Fibroblast of upper back skin (primary cell): Measurements from ENCODE around the gene OPRL1.
"Not testable (repeated sequence)": the region's sequence is repeated elsewhere in the genome, so short reads cannot be mapped to it uniquely, and the experiment has no call there.

Experiments used
- DNase-seq: peaks from one replicate; pipeline ENCODE4 v3.0.0-alpha.2; 2013

OPRL1 gene

DNA sequence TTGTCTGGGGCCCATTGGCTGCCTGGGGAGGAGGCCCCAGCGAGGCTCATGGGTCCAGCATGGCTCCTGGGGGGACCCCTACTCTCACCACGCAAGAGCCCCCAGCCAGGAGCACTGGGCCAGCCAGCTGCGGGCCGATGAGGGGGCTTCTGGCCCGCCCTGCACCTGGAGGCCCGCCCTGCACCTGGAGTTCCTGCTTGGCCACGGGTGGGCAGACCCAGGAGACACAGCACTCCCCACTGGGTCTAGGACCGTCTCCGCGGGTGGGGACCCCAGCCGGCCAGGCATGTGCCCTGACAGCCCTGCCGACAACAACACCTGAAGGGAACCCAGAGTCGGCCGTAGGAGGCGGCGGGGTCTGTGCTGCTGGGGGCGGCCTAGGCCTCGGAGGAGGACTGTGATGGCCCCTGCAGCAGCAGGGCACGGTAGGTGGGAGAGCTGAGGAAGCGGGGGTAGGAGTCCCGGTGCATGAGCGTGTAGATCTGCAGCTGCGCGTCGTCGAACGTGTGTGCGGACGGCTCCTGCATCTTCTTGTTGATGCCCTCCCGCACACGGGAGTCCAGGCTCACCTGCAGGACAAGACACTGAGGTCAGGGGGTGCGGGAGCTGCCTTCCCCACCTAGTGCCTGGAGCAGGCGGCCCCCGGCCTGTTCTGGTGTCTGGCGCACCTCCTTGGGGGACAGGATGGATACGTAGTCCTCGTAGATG, 6.3 kb upstream of the OPRL1 start:
- no peak for DNase-seq

DNA sequence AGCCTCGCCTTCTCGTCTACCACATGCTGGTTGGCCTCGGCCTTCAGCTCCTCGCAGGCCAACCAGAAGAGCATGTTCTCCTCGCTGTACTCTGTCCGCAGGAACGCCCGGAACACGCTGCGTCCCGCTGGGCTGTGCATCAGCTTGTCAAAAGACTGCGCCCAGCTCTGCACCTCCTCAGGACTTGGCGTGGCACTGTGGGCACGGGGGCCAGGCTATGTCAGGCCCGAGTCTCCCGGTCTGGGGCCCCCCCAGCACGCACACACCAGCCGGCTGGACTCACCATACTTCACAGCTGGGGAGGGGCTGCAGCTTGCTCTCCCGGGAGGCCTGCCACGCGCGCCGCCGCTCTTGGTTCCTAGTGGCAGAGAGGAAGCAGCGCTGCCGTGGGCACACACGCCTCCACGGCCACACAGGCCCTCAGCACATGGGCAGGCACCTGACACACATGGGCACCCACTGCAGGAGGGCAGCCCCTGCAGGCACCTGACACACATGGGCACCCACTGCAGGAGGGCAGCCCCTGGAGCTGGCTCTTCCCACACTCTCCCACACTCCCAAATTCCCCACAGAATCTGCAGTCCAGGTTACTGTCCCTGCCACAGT, 5.6 kb upstream of the OPRL1 start:
- no peak for DNase-seq

DNA sequence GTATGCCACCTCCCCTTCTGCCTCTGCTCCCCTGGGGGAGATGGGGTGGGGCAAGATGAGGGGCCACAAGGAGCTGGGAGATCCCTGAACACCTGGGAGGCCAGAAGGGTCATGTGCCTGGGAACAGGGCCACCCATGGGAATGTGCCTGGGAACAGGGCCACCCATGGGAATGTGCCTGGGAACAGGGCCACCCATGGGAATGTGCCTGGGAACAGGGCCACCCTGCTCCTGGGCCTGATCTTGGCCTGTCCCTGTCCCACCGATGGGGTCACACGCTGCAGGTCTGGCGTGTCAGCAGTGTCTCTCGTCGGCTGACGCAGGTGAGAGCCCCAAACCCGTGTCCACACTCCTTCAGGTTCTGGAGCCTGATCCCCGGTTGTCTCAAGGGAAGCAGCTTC, 4.9 kb upstream of the OPRL1 start:
- no peak for DNase-seq

DNA sequence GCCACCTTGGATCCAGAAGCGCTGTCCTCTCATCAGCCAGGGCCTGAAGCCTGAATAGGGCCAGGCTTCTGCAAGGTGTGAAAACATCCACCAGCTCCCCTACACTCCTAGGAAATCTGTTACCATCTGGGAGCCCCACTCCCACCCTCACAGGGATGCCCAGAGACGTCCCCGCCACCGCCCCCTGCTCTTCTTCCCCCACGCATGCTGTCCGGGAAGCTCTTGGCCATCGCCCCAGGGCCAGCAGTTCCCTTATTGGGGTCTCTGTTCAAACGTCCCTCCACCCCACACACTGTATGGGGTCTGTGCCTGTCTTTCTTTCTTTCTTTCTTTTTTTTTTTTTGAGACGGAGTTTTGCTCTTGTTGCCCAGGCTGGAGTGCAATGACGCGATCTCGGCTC, 4.3 kb upstream of the OPRL1 start:
- DNase-seq: no peak

DNA sequence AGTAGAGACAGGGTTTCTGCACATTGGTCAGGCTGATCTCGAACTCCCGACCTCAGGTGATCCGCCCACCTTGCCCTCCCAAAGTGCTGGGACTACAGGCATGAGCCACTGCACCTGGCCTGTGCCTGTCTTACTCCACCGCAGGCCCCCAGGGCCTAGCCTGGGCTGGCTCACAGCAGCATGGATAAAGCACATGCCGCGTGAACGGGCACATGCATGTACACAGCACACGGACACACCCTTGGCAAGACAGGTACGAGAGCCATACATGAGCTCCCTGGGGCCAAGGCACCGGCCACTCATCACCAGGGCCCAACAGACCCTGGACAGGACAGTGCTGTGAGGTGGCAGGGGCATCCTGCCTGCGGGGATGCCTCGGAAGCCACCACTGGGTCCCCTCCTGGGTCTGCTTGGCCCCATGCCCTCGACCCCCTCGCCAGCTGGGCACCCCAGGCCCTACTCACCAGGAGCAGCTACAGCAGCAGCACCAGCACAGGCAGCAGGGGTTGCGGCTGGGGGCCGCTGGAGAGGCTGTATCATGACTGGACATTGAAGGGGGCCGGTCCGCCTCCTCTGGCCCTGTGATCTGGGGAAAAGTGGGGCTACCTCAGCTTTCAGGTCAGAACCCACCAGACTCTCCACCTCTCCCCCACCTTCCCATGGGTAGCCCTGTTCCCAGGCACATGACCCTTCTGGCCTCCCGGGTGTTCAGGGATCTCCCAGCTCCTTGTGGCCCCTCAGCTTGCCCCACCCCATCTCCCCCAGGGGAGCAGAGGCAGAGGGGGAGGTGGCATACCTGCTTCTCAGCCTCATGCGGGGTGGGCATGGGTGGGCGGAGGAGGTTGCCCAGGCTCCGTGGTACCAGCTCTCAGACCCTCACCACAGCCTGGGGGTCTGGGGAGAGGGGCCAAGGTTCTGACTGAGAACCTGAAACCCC, 3.6 kb upstream of the OPRL1 start:
- DNase-seq: no peak

DNA sequence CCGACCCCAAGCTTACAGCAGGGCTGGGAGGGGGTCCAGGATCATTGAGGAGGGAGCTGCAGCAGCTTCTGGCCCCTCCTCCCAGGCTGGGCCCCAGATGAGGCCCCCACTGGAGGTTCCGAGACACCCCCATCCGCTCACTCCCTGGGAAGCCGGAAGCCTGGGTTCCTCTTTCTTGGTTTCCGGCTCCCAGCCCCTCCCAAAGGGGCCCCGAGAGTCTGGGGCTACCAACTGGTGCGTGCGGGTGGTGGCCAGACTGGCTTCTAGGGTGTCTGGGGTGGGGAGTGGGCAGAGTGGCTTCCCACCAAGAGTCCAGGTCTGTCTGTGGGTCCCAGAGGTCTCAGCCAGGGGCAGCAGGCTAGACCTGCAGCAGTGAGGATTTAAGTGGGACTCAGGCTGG, 2.8 kb upstream of the OPRL1 start:
- no peak for DNase-seq

DNA sequence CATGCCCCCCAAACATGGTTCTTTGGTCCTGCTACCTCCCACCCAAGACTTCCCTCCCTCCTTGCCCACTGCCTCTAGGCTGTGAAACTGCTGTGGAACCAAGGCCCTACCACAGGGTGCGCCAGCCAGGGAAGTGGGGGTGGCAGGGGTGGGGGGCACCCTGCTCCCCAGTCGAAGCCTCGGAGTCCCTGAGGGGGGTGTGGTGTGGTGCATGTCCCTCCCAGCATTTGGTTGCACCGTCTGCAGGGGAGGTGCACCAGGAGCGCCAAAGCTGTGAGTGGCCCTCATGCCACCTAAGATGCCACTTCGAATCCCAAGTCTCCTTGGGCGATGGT, 2.4 kb upstream of the OPRL1 start:
- DNase-seq: no peak

DNA sequence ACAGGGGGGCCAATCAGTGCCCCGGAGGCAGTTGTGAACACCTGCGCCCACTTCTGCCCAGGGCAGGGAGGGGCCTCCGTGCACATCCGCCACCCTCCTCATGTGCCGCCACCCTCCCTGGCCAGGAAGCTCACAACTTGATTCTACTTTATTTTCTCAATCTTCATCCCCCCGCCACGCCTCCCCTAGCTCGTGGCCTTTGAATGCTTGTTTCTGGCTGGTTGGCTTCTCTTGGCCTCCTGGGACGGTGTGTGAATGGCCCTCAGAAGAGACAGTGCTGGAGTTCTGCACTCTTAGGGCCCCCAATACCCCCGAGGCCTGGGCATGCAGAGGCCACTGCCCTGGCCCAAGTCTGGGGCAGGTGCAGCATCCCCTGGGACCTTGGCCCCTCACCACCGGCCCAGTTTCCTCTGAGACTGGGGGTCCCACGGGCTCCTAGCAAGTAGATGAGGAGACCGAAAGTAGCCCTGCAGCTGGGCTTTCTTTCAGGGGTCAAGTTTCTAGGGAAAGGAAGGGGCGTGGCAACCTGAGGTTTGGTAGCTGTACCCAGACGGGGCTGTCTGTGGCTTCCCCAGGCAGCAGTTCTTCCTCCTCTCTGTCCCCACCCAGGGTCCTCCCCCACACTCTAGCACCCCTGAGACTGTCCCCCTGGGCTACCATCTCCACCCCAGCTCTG, 1.9 kb upstream of the OPRL1 start:
- no peak for DNase-seq

DNA sequence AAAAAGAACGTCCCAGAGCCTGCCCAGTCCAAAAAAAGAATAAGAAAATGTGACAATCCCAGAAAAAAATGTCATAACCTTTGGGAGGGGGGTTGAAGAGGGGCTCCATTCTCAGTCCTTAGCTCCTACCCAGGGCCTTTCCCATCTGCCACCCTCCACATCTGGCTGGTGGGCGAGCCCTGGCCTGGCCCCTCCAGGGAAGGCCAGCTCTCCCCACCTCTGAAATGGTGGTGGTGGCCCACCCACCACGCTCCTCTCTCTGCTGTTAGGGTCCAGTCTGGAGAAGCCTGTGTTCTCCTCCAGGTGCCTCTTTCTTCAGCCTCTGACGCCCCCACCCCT, 979 bp upstream of the OPRL1 start:
- no peak for DNase-seq

DNA sequence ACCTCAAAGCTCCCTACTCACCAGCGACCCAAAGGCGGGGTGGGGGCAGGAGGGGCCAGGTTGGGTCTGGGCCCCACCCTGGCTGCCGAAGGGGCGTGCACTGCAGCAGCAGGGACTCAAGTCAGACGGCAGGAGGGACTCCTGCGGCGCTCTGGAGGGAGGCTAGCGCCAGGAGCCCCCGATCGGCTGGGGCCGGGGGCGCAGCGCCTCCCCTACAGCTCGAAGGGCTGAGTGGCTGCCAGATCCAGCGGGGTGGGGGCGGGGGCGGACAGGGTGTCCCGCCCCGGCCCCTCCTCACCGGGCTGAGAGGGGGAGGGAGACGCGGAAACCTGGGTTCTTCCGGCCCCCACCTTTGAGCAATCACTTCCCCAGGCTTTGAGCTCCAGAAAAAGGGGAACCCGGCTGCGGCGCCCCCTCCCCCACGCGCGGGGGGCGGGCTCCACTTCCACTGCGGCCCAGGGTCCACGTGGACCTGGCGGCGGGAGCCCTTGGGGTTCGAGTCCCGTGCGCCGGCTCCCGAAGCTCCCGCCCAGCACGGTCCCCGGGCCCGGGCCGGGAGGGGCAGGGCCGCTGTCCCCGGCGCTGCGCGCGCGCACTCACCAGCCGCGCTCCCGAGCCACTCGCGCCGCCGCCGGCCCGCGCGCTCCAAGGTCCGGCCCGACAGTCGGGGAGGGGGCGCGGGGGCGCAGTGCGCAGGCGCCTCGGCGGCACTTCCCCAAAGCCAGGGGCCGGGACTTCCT, 439 bp upstream of the OPRL1 start, which contains the start of gene RGS19:
TSS of gene RGS19 (minus strand) at position 246 of the 740 bp plus-strand sequence. CDS start 2,632 bp downstream, outside the sequence.
- DNase-seq: peak; percentile 64

DNA sequence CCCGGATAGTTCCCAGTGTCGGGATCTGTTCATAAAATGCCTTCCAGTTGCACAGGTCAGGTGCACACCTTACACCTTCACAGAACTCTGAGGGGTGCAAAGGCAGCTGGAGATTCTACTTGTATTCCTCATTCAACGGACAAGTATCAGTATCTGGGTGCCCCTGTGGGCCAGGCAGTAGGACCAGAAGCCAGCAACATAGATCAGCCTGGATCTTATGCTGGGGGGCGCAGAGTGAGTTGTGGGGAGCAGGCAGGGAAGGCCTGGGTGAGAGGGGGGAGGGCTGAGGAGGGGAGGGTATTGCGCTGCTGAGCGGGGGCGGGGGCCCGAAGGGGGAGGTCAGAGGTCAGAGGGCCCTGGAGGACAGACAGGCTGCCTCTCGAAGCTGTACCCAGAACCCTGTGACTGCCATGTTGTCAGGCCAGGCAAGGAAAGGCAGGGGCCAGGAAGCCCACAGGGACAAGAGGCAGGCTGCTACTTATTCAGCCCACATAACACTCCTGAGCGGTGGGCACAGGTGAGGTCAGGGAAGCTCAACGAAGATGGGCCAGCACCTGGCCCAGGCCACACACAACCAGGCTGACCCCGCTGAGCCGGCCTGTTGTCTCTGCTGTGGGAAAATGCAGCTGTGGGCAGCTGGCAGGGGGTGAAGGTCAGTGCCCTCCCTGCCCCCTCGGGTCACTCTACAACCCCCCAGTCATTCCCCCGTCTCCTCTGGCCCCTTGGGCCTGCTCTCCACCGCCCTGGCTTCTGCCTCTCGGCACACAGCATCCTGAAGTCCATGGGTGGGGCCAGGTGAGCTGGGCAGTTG, 1.1 kb downstream of the OPRL1 start:
- DNase-seq: no peak

DNA sequence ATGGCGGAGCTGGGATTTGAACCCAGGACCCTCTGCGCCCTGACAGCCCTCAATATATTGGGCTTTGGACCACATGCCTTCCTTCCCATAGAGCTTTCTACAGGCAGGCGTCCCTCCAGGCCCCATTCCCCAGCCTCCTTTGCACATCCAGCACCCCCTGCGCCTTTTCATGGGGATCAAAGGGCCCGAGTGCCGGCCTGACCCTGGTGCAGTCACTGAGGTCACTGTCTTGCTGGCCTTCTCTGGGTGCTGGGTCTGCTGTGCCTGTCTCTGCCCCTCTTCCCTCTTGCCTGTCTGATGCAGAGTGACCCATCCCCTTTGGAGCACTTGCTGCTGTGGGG, 1.7 kb downstream of the OPRL1 start:
- no peak for DNase-seq

DNA sequence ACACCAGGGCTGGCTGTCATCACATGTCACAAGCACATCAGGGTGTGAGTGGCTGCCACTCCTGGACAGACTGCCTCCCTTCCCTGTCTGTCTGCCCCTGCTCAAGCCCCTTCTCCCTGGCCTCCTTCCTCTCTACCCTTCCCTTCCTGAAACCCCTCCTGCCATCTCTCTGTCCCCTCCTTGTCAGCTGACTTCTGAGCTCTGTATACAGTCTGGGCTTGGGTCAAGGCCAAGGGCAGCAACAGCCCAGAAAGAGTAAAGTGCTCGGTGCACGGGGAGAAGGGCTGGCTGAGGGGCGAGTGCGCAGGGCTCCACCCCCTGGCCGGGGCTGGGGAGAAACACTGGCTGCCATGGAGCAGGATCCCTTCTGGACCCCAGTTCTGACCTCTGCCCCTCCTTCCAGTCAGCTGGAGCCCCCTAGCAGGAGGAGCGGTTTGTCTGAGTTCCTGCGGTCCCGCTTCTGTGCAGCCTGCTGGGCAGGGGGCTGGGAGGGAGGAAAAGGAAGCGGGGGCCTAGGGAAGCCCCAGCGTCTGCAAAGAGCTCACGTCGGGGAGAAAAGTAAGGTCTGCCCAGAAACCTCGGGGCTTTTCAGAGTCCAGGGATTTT, 2.3 kb downstream of the OPRL1 start:
- no peak for DNase-seq

DNA sequence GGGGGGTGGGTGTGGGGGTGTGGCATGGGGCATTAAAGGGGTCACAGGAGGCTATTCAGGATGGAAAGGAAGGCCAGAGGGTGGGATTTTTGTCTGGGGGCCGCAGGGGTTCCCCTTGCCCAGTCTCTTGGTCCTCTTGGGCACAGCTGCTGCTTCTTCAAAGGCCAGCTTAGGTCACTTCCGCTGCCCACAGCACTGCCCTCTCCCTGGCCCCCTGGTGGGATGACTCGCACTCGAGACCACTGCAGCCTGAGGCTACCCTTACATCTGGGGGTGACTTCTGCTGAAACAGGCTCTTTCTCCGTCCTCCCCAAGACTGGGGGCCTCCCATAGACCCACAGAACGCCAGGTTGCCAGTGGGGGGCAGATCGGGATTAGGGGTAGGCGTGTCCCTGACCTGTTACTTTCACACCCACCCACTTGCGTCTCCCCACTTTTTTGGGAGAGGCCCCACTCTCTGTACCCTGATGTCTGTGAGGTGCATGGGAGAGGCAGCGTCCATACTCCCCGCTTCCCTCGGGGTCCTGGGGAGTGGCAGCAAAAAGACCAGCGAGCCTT, 3.0 kb downstream of the OPRL1 start:
- DNase-seq: no peak

DNA sequence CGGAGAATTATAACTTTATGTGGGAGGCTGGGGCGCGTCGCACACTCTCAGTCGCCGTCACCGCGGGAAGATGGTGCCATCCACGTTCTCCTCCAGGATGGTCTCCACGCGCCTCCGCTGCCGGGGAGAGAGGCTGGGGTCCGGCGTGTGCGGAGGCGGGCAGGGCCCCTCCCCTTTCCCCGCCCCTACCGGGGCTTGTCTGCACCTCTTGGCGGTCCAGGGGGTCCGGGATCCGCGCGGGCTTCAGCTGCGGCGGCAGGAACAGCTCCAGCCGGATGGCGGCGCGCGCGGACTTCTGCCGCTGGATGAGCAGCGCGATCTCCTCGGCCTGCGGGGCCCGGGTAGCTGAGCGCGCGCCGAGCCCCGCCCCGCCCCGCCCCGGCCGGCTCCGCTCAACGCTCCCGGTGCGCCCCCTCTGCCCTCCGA, 3.5 kb downstream of the OPRL1 start:
- peak; percentile 59 for DNase-seq

DNA sequence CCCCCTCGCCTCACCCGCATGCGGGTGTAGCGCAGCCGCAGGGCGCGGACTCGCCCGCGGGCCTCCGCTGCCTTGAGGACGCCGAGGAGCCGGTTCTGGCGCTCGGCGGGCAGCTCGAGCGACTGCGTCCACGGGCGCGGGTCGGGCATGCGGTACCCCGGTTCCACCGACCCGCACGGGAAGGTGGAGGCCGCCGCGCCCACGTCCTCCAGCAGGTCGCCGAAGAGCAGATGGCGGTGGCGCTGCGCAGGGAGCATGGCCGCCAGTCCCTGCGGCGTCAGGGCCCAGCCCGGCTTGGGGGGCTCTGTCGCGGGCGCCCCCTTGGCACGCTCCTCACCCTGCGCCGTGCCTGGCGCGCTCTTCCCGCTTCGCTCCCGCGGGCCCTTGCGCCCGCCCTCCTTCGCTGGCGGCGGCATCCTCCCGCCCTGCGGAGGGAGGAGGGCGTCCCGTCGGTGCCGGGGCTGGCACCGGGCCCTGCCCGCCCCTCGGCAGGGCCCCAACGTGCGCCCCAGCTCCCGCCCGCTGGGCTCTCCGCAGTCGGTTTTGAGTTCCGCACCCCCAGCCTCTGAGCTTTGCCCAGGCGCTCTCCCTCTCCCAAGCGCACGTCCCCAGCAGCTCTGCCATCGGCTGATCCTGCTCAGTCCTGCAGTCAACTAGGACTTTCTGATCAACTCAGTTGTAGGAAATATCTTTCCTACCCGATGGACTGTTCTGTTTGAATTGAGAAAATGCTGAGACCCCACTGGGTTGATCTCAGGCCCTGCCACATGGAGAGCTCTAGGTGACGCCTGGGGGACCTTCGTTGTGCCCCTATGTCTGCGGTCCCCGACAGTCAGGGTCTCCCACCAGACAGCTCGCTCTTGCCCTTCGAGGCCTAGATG, 4.2 kb downstream of the OPRL1 start, which contains the start of gene LKAAEAR1:
TSS of gene LKAAEAR1 (minus strand) at position 595 of the 881 bp plus-strand sequence. CDS start at position 416, 179 bp downstream.
- no peak for DNase-seq

DNA sequence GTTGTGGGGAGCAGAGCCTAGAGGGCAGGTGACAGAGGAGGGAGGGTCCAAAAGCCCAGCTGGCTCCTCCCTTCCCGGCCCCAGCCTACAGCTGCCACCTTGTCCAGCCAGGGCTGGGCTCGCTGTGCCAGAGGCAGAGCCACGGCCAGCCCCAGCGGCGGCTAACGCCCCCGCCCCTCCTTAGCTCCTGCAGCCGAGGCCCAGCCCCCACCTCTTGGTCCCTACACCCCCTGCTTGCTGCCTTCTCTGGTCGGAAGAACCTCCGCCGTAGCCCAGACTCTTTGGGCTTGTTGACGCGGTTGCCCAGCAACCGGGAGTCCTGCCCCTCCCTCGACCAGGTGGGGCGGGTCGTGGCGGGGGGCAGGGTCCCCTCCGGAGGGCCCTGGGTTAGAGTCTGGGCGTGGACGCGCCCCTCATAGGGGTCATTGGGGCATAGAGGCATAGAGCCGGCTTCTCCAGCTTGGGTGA, 4.8 kb downstream of the OPRL1 start:
- no peak for DNase-seq

DNA sequence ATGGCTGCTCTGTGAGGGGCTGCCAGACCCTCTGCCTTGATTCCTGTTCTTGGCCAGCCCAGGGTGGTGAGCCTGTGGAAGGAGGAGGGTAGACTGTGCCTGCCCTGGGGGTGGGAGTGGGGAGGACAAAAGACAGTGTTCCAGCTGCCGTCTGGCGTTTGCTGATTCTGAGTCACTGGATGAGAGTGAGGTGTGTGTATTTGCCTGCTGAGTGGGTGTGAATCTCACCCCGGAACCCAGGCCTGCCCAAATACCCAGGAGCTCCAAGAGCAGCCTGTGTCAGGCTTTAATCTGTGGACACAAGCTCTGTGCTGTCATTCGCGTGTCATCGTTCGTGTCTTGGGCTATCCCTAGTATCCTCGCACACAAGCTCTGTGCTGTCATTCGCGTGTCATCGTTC, 6.9 kb downstream of the OPRL1 start:
- no peak for DNase-seq

DNA sequence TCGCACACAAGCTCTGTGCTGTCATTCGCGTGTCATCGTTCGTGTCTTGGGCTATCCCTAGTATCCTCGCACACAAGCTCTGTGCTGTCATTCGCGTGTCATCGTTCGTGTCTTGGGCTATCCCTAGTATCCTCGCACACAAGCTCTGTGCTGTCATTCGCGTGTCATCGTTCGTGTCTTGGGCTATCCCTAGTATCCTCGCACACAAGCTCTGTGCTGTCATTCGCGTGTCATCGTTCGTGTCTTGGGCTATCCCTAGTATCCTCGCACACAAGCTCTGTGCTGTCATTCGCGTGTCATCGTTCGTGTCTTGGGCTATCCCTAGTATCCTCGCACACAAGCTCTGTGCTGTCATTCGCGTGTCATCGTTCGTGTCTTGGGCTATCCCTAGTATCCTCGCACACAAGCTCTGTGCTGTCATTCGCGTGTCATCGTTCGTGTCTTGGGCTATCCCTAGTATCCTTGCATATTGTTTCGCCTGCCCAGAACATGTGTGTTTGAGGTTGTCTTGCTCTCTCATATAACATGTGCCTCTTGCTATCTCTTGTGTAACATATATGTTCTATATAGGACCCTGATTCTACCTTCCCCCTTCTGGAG, 7.4 kb downstream of the OPRL1 start:
- DNase-seq: not testable (repeated sequence)
